H9 (cell line): ENCODE data around the gene HEXIM1. TPM values are rescaled to one million over a fixed set of nuclear protein-coding genes. Genes with fewer than 3 reads are reported as not detected.
A peak's percentile ranks its signal among the peaks of the same experiment; 100 is the strongest.

Experiments used
- DNase-seq: peaks from one replicate; pipeline ENCODE4 v3.0.0-alpha.2; 2017
- H2AFZ ChIP-seq: one replicate; pipeline ENCODE4 v1.6.1; 2013; ENCODE audit warnings: mild to moderate bottlenecking, low read length, control low read depth, moderate library complexity
- H2AK5ac ChIP-seq: 2 replicates; pipeline ENCODE4 v1.6.1; 2013; ENCODE audit warnings: low read length, control low read depth, mixed read lengths; ENCODE audit not compliant: insufficient read length
- H2BK120ac ChIP-seq: one replicate; pipeline ENCODE4 v1.6.1; 2013; ENCODE audit warnings: low read depth, mild to moderate bottlenecking, low read length, control low read depth, inconsistent platforms; ENCODE audit not compliant: poor library complexity, severe bottlenecking
- H2BK12ac ChIP-seq: 2 replicates; pipeline ENCODE4 v1.6.1; 2013; ENCODE audit warnings: low read length, control low read depth, mixed read lengths, low read depth; ENCODE audit not compliant: insufficient read length
- H2BK15ac ChIP-seq: 2 replicates; pipeline ENCODE4 v1.6.1; 2013; ENCODE audit warnings: low read depth, low read length, control low read depth
- H2BK20ac ChIP-seq: one replicate; pipeline ENCODE4 v1.6.1; 2013; ENCODE audit warnings: low read depth, mild to moderate bottlenecking, low read length, control low read depth, inconsistent platforms; ENCODE audit not compliant: poor library complexity, severe bottlenecking
- H2BK5ac ChIP-seq: 2 replicates; pipeline ENCODE4 v1.6.1; 2013; ENCODE audit warnings: low read length, control low read depth, mixed read lengths; ENCODE audit not compliant: insufficient read length
- H3K14ac ChIP-seq: 2 replicates; pipeline ENCODE4 v1.6.1; 2013; ENCODE audit warnings: low read length, control low read depth; ENCODE audit not compliant: insufficient read depth
- H3K18ac ChIP-seq: 2 replicates; pipeline ENCODE4 v1.6.1; 2013; ENCODE audit warnings: low read depth, mild to moderate bottlenecking, mixed read lengths, low read length, control low read depth; ENCODE audit not compliant: insufficient read length
- H3K23ac ChIP-seq: 2 replicates; pipeline ENCODE4 v1.6.1; 2013; ENCODE audit warnings: low read length, control low read depth, mixed read lengths, low read depth; ENCODE audit not compliant: insufficient read length
- H3K23me2 ChIP-seq: 2 replicates; pipeline ENCODE4 v1.6.1; 2013; ENCODE audit warnings: low read depth, mild to moderate bottlenecking, mixed read lengths, low read length, control low read depth; ENCODE audit not compliant: insufficient read length, poor library complexity, severe bottlenecking
- H3K27ac ChIP-seq: 2 replicates; pipeline ENCODE4 v1.5.1; 2013; ENCODE audit warnings: low read length, control low read depth, mixed read lengths, low read depth; ENCODE audit not compliant: insufficient read length
- H3K27me3 ChIP-seq: 2 replicates; pipeline ENCODE4 v1.6.1; 2013; ENCODE audit warnings: low read length, control low read depth, inconsistent platforms; ENCODE audit not compliant: insufficient read depth
- H3K4ac ChIP-seq: 2 replicates; pipeline ENCODE4 v1.6.1; 2013; ENCODE audit warnings: low read depth, mild to moderate bottlenecking, control low read depth, inconsistent platforms, low read length, moderate library complexity
- H3K4me1 ChIP-seq: 2 replicates; pipeline ENCODE4 v1.6.1; 2013; ENCODE audit warnings: low read length, control low read depth, inconsistent platforms; ENCODE audit not compliant: insufficient read depth
- H3K4me2 ChIP-seq: 2 replicates; pipeline ENCODE4 v1.6.1; 2013; ENCODE audit warnings: low read length, control low read depth, mixed read lengths; ENCODE audit not compliant: insufficient read length, insufficient read depth
- H3K56ac ChIP-seq: 2 replicates; pipeline ENCODE4 v1.6.1; 2013; ENCODE audit warnings: low read depth, mild to moderate bottlenecking, mixed read lengths, low read length, control low read depth; ENCODE audit not compliant: insufficient read length
- H3K79me1 ChIP-seq: 2 replicates; pipeline ENCODE4 v1.6.1; 2013; ENCODE audit warnings: low read depth, mild to moderate bottlenecking, moderate library complexity, low read length, control low read depth, inconsistent platforms; ENCODE audit not compliant: insufficient read depth, poor library complexity, severe bottlenecking
- H3K79me2 ChIP-seq: 2 replicates; pipeline ENCODE4 v1.6.1; 2013; ENCODE audit warnings: low read length, control low read depth, inconsistent platforms; ENCODE audit not compliant: insufficient read depth
- H3K9ac ChIP-seq: 2 replicates; pipeline ENCODE4 v1.6.1; 2013; ENCODE audit warnings: low read length, control low read depth, mixed read lengths; ENCODE audit not compliant: insufficient read length; ENCODE audit errors: extremely low read depth
- H3K9me3 ChIP-seq: one replicate; pipeline ENCODE4 v1.6.1; 2013; ENCODE audit warnings: low read depth, low read length, inconsistent platforms; ENCODE audit not compliant: control insufficient read depth
- H3T11ph ChIP-seq: one replicate; pipeline ENCODE4 v1.6.1; 2013; ENCODE audit warnings: mild to moderate bottlenecking, low read length, control low read depth, inconsistent platforms
- H4K20me1 ChIP-seq: one replicate; pipeline ENCODE4 v1.6.1; 2013; ENCODE audit not compliant: control insufficient read depth, insufficient read length, insufficient read depth
- H4K5ac ChIP-seq: 2 replicates; pipeline ENCODE4 v1.6.1; 2013; ENCODE audit warnings: low read depth, mild to moderate bottlenecking, mixed read lengths, low read length, control low read depth; ENCODE audit not compliant: insufficient read length
- H4K8ac ChIP-seq: replicated peaks from 2 replicates; pipeline ENCODE4 v1.6.1; 2013; ENCODE audit warnings: low read length, control low read depth, mixed read lengths, low read depth; ENCODE audit not compliant: insufficient read length
- H4K91ac ChIP-seq: 2 replicates; pipeline ENCODE4 v1.6.1; 2013; ENCODE audit warnings: low read depth, mild to moderate bottlenecking, moderate library complexity, mixed read lengths, low read length, control low read depth; ENCODE audit not compliant: insufficient read length
- H3K27ac Mint-ChIP-seq, 3 experiments: 2 replicates in 2 of 3; 3 replicates in 1 of 3; pipeline ENCODE4 v1.8.0; 2020 to 2021; ENCODE audit warnings: mixed read lengths in 3 of 3, mild to moderate bottlenecking in 1 of 3, moderate library complexity in 1 of 3
- H3K27me3 Mint-ChIP-seq: 2 replicates; pipeline ENCODE4 v1.8.0; 2021; ENCODE audit warnings: low read depth, mild to moderate bottlenecking, moderate library complexity, mixed read lengths
- H3K36me3 Mint-ChIP-seq, 3 experiments: 2 replicates in 2 of 3; 3 replicates in 1 of 3; pipeline ENCODE4 v1.8.0; 2020 to 2021; ENCODE audit warnings: low read depth in 3 of 3, mixed read lengths in 3 of 3; ENCODE audit not compliant: insufficient read depth in 1 of 3
- H3K4me1 Mint-ChIP-seq, 2 experiments: 2 replicates each; pipeline ENCODE4 v1.8.0; 2020; ENCODE audit warnings: mixed read lengths in 2 of 2
- H3K4me3 Mint-ChIP-seq, 2 experiments: 2 replicates in 1 of 2; 3 replicates in 1 of 2; pipeline ENCODE4 v1.8.0; 2020 to 2021; ENCODE audit warnings: mild to moderate bottlenecking in 2 of 2, mixed read lengths in 2 of 2, moderate library complexity in 1 of 2
- H3K9me3 Mint-ChIP-seq, 2 experiments: 2 replicates in 1 of 2; 3 replicates in 1 of 2; pipeline ENCODE4 v1.8.0; 2020; ENCODE audit warnings: mild to moderate bottlenecking in 2 of 2, mixed read lengths in 2 of 2, moderate library complexity in 1 of 2
- WGBS: extraction: QIAGEN DNeasy Blood & Tissue Kit; methylation state at CpG from one replicate; pipeline ENCODE4 v1.1.7; 2013; ENCODE audit warnings: missing lambda C conversion rate, low lambda C conversion rate, mixed read lengths; ENCODE audit not compliant: insufficient read length; ENCODE audit errors: extremely low coverage; 5-methylcytosine and 5-hydroxymethylcytosine counted together
- total RNA-seq: library from RNA; stranded (reverse); gene quantifications from 2 replicates; pipeline ENCODE4 v1.2.1, GENCODE V29; 2021
- TF ChIP-seq, protein P1 (sequence below): fragments of 200-600 bp; sonication (generic); conservative IDR thresholded peaks from 3 replicates; pipeline ENCODE4 v1.8.0; 2021; ENCODE audit warnings: antibody characterized with exemption, mild to moderate bottlenecking

HEXIM1 gene
- total RNA-seq, 1 experiment from 2014 or later, result 32.4 TPM

DNA sequence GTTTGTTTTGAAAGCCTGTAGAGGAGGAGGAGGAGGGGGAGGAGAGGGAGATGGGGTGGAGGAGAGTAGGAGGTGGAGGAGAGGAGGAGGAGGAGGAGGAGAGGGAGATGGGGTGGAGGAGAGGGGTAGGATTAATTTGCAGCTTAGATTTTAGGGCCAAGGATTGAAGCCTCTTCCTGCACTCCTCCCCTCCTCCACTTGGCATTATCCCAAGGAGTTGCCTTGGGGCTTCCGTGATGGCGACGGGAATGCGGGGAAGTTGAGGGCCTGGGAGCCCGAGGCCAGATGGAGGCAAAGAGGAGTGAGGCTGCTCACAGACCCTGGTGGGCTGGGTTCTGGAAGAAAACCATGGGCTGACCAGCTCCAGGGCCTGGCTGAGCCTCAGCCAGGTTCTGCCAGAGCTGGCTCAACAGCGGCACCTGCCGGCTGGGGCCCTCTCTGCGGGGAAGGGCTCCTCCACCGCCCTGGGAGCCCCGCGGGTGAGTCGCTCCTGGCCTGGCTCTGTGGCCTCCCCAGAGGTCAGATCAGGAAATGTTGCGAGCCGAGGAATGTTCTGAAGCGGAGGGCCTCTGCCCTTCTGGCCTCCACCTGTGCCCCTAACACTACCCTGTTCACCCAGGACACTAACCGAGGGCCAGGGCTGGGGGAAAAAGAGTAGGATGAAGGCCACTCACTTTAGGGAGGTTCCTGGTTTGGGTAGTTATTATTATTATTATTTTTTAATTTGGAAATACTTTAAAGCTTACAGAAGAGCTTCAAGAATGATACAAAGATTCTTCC, 49.5 kb downstream of the HEXIM1 start:
- Histone ChIP-seq H4K20me1 (no peaks in the 10 kb centered on the region), H3T11ph (no peak overlapping the region), H3K23ac (no peak overlapping the region)

More for the DNA sequence above, 49.5 kb downstream of the HEXIM1 start:
- Histone ChIP-seq H4K5ac (no peak overlapping the region), H3K9me3 (no peaks in the 10 kb centered on the region), H2BK15ac (no peak overlapping the region), H3K56ac (no peak overlapping the region), H4K91ac (no peak overlapping the region), H2BK20ac (no peak overlapping the region), H3K4me2 (peak overlapping the region; percentile 16), H3K18ac (peak overlapping the region; percentile 43), H2BK120ac (no peak overlapping the region), H3K79me2 (no peaks in the 10 kb centered on the region), H3K79me1 (no peaks in the 10 kb centered on the region), H3K23me2 (no peaks in the 10 kb centered on the region), H2AFZ (no peak overlapping the region), H3K4me1 (no peaks in the 10 kb centered on the region; the same call in 1 of the 2 replicates), H4K8ac (no peak overlapping the region), H3K27ac (no peak overlapping the region), H2BK5ac (no peak overlapping the region), H2AK5ac (no peak overlapping the region), H3K9ac (no peak overlapping the region), H2BK12ac (no peak overlapping the region), H3K27me3 (no peaks in the 10 kb centered on the region), H3K14ac (peak overlapping the region; percentile 62; the same call in 1 of the 2 replicates), H3K4ac (no peak overlapping the region)
- Mint-ChIP-seq H3K4me1 (peaks cover 12 to 15% of the 10 kb centered on the region in 2 experiments), H3K36me3 (peaks cover 0 to 4% (median 0%) of the 10 kb centered on the region in 3 experiments; a peak in 3 of 7 replicates), H3K27me3 (peaks cover 1% of the 10 kb centered on the region; the same call in 1 of the 2 replicates), H3K9me3 (peaks cover 0 to 4% of the 10 kb centered on the region in 2 experiments; a peak in 2 of 5 replicates), H3K4me3 (peak overlapping the region in 1 of 2 experiments; percentile 43; a peak in 2 of 5 replicates), H3K27ac (peak overlapping the region; percentile 68 to 96 (median 94); a peak in 4 of 7 replicates)
- DNase-seq, result peak; percentile 99
- TF ChIP-seq, protein P1, sequence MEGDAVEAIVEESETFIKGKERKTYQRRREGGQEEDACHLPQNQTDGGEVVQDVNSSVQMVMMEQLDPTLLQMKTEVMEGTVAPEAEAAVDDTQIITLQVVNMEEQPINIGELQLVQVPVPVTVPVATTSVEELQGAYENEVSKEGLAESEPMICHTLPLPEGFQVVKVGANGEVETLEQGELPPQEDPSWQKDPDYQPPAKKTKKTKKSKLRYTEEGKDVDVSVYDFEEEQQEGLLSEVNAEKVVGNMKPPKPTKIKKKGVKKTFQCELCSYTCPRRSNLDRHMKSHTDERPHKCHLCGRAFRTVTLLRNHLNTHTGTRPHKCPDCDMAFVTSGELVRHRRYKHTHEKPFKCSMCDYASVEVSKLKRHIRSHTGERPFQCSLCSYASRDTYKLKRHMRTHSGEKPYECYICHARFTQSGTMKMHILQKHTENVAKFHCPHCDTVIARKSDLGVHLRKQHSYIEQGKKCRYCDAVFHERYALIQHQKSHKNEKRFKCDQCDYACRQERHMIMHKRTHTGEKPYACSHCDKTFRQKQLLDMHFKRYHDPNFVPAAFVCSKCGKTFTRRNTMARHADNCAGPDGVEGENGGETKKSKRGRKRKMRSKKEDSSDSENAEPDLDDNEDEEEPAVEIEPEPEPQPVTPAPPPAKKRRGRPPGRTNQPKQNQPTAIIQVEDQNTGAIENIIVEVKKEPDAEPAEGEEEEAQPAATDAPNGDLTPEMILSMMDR, result peak; percentile 100
- no CpG with 5 or more reads among the region's 16 CpGs for WGBS
